ENCODE measurements around the gene GOLT1B. TPM values are rescaled to one million over a fixed set of nuclear protein-coding genes. Genes with fewer than 3 reads are reported as not detected.

The GOLT1B gene
- polyA plus RNA-seq, 3 donors = 32.7 to 39.5 (median 38.4) TPM

DNA sequence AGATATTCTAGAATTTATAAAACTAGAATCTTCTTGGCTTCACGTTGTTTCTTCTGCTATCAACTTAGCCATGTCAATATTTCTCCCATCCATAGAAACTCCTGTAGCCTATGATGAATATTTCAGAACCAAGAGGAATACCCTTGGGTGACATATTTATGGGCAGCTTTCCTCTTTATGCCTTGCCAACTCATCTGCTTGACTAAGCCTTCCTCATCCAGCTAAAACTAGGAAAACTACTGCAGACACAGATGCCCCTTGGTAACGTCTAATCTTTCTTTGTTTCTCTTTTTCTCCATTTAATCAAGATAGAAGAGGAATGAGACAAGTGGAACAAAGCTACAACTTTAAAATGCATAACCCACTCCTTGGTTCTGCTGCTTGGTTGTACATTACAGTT is 6.3 kb downstream of the GOLT1B start:
- DNase-seq = no peak

DNA sequence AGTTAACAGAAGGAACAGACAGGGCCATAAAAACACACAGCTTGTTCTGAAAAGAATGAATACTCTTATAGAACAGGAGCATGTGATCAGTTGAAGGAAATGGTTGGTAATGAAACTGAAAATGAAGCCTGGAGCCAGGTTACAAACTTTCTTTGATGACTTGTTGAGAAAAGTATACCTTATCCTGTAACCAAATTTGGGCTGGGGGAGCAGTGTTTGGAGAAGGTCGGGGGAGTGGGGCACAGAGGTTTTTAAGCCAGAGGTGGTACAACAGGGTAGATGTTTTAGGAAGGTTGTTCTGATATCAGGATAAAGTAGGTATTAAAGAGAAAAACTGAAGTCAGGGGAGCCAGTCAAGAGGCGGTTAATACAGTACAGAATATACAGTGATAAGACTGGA is 8.2 kb downstream of the GOLT1B start:
- no peak for DNase-seq

DNA sequence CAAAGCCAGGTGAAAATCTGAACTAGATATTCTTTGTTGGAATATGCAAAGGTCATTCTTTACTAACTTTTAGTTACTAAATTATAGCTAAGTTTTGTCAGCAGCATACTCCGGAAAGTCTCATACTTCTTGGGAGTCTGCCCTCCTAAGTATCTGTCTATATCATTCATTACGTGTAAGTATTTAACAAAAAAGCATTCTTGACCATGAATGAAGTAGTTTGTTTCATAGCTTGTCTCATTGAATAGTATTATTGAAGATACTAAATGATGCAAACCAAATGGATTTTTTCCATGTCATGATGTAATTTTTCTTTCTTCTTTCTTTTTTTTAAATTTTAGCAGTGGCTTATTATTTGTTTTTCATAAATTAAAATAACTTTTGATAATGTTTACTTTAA is 14.7 kb downstream of the GOLT1B start:
- no peak for DNase-seq

DNA sequence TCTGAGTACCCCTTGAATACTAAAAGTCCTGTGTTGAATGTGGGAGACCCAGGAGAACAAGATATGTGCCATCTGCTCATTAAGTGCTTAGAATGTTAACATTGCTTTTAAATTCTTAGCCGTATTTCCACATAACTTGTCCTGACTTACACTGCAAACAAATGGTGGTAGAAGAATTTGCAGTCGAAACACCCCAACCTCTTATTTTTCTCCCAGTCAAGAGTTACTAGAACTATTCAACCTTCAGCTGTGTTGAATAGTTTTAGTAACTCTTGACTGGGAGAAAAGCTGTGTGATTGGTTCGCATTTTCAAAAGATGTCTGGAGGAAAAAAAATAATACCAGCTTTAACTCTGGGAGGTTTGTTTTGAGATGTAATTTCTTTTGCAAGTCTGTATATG is 16.9 kb downstream of the GOLT1B start:
- DNase-seq = no peak

DNA sequence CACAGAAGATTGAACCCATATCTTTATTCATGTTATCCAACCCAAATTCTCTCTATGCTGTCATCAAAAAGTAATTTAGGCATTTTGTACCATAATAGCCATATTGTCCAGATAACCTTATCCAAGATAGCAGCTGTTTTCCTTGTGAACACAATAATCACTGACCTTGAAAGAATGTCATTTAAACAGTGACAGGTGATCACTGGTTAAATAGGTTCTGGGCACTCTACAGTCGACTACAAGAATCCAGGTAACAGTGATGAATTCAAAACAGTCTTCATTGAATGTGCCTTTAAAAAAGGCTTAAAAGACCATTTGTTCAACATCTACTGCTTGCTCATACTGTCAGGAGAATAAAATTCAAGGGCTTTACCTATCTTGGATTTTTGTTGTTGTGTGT is 20.0 kb downstream of the GOLT1B start:
- no peak for DNase-seq

DNA sequence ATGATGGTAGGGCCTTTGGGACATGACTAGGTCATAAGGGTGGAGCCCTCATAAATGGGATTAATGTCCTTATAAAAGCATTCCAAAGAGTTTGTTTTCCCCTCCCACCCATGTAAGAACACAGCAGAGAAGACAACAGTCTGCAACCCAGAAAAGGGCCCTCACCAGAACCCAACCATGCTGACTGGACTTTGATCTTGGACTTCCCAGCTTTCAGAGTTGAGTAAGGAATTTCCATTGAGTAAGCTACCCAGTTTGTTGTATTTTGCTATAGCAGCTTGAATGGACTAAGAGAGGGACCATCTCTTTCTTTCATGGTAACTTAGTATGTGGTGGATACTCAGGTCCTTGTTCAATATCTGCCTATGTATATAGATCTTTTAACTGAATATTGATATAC is 21.6 kb downstream of the GOLT1B start:
- DNase-seq = no peak

DNA sequence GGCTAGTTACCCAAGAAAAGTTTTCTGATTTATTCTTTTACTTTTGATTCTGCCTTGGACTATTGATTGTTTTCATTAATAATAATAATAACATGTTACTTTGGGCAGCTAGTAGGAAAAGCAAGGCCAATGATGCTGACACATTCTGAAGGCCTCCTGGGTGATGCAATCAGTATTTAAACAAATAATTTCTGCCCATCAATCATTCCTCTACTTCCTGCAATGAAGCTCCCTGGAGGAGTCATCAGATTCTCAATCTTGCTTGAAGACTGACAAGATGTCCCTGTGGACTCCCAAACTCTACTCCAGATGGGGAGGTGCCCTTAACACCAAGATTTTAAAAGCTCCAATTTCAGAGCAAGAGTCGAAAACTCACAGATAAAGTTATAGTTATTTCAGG is 24.5 kb downstream of the GOLT1B start, which contains the start of gene SPX:
Gene SPX, plus strand, starts transcription at position 244 of the 400 bp plus-strand sequence. CDS start 177 bp downstream, outside the sequence.
- no peak for DNase-seq

DNA sequence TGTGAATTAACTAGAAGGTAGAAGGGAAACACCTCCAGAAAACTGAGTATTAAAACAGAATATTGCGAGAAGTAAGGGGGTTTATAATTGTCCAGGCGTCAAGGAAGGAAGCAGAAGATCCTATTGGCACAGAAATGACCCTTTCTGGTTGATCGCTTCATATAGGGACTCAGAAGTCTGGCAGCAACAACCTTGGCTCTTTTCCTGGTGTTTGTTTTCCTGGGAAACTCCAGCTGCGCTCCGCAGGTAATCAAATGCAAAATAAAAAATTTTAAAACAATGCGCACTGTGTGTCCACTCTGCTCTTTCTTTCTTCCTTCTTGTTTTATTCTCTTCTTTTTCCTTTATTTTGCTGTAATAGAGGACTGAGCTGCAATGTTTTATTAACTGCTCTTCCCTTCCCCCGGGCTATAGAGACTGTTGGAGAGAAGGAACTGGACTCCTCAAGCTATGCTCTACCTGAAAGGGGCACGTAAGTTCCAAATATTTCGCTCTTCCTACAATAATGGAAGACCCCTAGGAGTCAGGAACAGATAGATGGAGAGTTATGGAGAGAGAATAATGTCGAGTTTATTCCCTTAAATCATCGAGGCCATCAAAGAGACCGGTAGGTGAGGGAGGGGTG is 25.2 kb downstream of the GOLT1B start:
- DNase-seq = no peak

DNA sequence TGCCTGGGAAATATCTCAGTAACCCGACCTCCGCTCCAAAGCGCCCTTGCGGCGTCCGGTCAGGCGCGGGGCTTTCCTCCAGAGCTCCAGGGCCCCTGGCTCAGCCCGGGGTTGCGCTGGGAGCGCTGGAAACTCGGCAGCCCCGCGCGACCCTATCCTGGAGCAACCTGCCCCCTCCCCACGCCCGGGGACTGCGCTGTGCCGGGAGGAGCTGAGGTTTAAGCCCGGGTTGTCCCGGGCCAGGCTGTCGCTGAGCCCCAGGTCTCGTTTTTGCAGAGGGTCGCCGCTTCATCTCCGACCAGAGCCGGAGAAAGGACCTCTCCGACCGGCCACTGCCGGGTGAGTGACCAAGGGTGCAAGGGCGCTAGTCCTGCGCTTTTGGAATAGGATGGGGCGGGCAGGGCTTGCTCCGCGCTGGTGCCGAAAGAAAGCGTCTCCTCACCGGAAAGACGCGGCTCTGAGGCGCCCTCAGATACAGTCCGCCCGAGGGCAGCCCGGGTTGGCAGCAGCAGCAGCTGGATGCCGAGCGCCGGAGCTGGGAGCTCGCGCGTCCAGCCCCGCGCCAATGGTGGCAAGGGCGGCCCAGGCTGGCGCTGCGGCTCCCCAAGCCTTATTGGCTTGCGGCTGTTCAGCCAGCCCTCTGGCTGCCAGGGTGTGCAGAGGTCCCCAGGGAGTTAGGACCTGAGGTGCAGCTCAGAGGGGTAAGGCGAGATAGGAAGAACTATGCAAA is 26.0 kb downstream of the GOLT1B start:
- peak; percentile 44 for DNase-seq

DNA sequence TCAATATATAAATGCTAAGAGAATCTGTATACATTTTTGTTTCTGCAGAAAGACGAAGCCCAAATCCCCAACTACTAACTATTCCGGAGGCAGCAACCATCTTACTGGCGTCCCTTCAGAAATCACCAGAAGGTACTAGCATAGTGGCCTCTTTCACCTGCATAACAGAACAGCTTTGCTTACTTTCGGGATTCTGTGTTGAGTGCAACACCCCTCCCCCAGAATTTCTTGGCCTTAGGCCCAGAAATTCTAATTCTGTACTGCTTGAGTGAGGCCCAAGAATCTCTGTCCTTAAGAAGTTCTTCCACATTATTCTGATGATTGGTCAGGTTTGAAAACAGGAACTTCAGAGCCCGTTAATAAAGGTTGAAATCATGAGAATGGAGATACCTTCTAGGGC is 27.4 kb downstream of the GOLT1B start:
- peak; percentile 49 for DNase-seq

DNA sequence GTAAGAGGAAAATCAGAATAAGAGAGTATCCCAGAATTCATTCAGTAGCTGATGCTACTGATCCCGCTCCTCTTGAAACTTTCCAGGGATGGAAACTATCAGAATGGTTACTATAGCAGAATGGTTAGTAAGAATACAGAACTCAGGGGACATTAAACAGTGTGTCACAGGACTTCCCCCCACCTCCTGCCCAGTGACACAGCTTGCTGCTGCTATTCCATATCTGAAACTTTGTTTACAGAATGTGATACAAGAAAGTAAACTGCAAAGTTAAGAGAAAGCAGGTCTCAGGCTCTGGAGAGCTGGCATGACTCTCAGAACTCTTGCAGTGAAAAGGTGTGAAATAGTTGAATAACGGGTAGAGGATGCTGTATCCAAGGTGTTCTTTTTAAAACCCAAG is 27.9 kb downstream of the GOLT1B start:
- no peak for DNase-seq

DNA sequence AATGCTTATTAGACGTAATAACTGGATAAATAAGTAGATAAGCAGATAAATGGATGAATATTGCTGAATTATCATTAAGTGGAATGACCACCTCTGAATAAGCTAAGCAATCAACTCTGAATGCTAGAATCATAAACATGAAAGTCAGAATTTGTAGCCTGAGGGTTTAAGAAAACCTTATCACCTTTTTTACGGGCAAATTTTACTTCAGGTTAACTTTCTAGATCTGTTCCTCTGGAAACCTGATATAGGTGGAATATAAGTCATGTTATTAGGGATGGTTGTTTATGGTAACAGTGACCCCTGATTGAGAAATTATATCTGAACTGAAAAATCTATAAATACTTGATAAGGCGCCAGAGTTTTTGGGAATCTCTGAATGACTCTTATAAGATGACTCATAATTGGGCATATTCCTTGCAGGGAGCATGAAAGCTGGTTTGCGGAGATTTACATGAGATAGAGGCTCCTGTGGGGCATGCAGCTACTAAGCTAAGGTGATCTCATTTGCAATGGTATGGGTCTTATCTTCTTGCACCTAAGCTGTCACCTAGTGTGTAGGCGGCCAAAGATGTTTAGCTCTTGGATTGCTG is 36.6 kb downstream of the GOLT1B start:
- DNase-seq = no peak

DNA sequence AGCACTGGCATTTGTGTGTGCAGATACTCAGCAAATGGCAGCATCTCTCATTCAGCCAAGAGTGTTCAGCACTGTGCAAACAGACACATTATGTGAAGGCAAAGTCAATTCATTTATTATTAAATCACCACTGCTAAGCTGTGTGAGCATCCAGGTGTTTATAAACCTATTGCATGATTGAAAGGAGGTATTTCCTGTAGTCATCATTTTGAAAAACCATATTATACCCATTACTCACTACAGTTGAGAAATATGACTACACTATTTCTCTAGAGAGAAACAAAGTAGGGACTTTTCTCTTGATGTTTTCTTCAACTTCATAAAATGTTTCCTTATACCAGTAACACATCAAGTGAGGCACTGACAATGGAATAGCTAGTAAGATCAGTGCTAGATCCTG is 38.2 kb downstream of the GOLT1B start:
- DNase-seq = no peak

DNA sequence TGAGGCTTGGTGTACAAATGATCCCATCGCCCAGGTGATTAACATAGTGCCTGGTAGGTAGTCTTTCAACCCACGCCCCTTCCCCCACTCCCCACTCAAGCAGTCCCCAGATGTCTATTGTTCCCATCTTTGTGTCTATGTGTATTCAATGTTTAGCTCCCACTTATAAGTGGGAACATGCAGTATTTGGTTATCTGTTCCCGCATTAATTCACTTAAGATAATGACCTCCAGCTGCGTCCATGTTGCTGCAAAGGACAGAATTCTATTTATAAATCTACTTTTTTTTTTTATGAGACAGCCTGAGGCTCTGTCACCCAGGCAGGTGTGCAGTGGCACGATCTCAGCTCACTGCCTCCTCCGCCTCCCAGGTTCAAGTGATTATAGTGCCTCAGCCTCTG is 40.2 kb downstream of the GOLT1B start:
- DNase-seq = no peak

DNA sequence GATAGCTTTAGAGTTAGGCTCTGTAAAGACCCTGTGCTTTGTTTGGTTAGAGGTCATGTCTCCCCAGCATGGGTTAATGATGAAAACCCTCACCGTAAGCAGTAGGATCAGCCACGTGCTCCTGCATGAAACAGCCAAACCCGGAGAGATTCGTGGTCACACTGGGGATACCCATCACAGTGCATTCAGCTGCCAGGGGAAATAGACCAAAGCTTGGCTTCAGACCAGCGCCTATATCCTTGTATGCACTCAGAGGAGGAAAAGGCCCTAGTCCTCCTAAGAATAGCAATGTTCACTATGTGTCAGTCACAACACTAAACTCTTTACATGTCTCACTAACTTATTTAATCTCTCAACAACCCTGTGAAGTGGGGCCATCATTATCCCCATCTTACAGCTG is 40.8 kb downstream of the GOLT1B start:
- DNase-seq = no peak

DNA sequence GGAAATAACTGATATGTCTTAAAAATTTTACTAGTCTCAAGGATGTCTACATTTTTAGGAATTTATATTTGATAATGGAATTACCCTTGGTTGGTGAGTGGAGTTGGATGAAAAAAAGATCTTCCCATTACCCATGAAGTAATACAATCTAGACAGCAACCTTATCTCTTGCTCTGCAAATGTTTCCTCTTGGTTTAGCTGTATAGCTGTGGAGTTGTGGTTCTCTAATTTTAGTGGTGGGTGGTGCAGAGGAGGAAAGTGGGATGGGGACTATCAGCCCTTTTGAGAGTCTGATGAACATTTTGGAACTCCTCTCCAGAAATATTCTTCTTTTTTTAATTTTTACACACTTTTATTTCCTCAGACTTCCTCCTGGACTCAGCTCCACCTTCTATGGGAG is 41.6 kb downstream of the GOLT1B start:
- no peak for DNase-seq

DNA sequence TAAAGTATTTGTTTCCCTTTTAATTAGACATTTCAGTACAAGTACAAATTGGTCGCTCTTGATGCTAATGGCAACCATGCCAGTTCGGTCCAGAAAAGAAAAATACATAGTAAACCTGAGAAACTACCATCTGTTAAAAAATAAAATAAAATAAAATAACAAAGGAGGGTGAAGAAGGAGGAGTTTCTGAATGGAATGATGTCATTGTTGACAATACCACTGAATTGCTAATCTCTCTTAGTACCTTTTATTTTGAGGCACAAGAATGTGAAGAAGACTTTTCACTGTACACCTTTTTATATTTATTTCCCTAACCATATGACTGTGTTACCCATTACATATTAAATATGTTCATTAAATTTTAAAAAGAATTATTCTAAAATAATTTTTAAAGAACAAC is 44.0 kb downstream of the GOLT1B start:
- no peak for DNase-seq

DNA sequence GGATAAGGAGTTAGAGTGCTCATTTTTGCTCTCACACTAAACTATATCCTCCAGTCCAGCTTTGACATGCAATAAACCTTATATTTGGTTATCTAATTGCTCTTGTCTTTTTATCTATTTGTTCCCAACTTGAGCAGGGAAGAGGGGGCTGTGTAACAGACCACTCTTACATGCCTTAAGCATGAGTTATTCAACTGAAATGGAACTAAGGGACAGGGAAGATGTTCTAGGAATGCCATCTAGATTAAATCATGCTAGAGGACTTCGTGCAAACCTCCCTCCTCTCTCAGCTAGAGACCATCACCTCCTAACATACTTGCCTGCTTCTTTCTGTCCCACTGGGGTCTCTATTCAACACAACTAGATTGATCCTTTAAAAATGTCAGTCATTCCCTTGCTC is 45.1 kb downstream of the GOLT1B start:
- DNase-seq = no peak

DNA sequence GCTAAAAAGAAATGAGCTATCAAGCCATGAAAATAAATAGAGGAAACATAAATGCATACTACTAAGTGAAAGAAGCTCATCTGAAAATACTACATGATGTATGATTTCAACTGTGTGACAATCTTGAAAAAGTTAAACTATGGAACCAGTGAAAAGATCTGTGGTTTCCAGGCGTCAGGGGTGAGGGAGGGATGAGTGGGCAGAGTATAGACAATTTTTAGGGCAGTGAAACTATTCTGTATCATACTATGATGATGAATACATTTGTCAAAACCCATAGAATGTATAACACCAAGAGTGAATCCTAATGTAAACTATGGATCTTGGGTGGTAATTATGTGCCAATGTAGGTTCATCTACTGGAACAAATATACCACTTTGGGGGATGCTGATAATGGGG is 45.8 kb downstream of the GOLT1B start:
- DNase-seq = no peak

DNA sequence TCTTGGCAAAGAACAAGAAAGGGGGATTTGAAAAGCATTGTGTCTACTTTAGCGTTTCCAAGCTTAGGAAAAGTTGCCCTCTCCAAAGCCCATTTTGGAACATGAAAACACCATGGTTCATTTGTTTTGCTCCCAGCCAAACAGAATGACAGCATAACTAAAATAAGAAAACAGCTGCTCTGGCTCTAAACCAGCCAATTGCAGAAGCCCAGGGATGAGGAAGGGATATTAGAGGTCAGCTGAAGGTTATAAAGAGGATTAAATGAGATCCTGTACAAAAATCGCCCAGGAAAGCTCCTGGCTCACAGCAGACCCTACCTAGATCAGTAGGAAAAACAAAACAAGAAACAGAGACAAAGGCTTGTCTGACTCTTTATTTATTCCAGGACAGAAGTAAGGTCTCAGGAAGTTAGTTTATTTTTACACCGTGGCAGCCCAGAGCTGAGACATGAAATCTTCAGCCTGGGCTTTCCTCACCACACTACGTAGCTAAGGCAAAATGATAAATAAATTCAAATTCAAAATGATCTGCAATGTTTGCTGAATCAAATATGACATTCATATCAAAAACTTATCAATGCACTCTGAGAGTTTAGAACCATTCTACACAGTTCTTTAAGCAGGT is 50.4 kb downstream of the GOLT1B start:
- DNase-seq = no peak

DNA sequence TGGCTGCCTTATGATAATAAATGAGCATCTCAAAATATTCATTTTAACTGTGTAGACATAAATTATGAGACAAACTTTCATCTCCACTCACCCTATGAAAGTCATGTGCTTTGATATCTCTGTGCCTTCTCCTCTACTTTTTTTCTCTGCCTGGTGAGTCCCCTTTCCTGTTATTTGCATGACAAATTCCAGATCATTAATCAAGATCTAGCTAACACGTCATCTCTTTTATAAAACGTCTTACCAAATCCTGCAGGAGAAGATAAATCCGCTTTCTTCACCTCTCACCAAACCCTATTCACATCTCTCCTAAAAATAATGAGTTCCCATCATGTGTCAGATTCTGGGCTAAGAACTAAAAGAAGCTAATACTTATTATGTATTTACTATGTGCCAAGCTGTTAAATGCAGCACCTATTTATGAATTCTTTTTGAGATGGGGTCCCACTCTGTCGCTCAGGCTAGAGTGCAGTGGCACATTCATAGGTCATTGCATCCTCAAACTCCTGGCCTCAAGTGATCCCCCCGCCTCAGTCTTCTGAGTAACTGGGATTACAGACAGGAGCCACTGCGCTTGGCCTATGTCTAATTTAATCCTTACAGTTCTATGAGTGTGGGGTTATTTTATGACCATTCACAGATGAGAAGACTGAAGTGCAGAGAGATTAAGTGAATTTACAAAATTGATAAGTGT is 51.2 kb downstream of the GOLT1B start:
- DNase-seq = no peak

DNA sequence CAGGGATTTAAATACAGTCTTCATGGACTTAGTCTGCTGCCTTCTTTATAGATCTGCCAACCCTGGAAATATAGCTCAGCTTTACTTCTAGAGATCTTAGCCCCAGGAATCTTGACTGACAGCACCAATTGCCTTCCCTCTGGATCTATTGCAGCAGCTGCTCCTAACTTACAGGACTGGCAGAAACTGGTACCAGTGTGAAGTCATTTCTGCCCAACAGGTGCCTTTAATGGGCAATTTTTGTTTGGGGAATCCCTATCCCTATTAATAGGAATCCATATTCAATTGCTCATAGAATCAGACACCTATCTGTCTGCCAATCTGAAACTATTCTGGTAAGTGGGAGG is 51.7 kb downstream of the GOLT1B start:
- no peak for DNase-seq

Measured in renal pelvis (tissue), 4 donors.